Astrocyte of the cerebellum (primary cell): ENCODE results near the gene ADNP2.
"Not testable (repeated sequence)": the region's sequence is repeated elsewhere in the genome, so short reads cannot be mapped to it uniquely, and the experiment has no call there.

Experiments
- DNase-seq: peaks from one replicate; pipeline ENCODE4 v3.0.0-alpha.2; 2011; ENCODE audit warnings: low read depth
- H3K4me3 ChIP-seq: 2 replicates; pipeline ENCODE4 v1.5.1; 2011; ENCODE audit warnings: mild to moderate bottlenecking, low read depth, low read length, moderate library complexity
- in situ Hi-C: cut with HindIII; loops from 2 replicates; pipeline ENCODE4 v1.10.0; 2017; ENCODE audit warnings: low sequenced_read_pairs
- TF ChIP-seq, protein P1 (sequence below): IDR thresholded peaks from 2 replicates; pipeline ENCODE4 v1.5.1; 2012; ENCODE audit warnings: low read length, low read depth, moderate library complexity, mild to moderate bottlenecking; ENCODE audit errors: missing control alignments

The ADNP2 gene

GRCh38 chr18:80157708-80158343 lies 48.8 kb downstream of the ADNP2 start:
- H3K4me3 ChIP-seq = no peak overlapping the region
- TF ChIP-seq, protein P1, sequence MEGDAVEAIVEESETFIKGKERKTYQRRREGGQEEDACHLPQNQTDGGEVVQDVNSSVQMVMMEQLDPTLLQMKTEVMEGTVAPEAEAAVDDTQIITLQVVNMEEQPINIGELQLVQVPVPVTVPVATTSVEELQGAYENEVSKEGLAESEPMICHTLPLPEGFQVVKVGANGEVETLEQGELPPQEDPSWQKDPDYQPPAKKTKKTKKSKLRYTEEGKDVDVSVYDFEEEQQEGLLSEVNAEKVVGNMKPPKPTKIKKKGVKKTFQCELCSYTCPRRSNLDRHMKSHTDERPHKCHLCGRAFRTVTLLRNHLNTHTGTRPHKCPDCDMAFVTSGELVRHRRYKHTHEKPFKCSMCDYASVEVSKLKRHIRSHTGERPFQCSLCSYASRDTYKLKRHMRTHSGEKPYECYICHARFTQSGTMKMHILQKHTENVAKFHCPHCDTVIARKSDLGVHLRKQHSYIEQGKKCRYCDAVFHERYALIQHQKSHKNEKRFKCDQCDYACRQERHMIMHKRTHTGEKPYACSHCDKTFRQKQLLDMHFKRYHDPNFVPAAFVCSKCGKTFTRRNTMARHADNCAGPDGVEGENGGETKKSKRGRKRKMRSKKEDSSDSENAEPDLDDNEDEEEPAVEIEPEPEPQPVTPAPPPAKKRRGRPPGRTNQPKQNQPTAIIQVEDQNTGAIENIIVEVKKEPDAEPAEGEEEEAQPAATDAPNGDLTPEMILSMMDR = peak; percentile 99
- in situ Hi-C loops = loop anchor here (5.0 kb wide), 1 partner anchor 79 kb away; no protein-coding TSS in a partner anchor
- DNase-seq = peak; percentile 76

DNA sequence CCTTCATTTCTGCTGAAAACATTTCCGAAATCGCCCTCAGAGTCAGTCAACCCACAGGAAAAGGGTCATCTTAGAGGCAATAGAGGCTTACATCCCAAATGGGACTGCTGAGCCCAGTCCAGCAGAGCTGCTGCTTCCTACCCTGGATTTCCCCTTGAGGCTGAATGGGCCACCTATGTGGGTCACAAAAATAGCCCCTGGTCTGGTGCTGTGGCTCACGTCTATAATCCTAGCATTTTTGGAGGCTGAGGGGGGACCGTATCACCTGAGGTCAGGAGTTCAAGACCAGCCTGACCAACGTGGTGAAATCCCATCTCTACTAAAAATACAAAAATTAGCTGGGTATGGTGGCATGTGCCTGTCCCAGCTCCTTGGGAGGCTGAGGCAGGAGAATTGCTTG lies 49.3 kb downstream of the ADNP2 start:
- in situ Hi-C loops = loop anchor here (5.0 kb wide), 1 partner anchor 79 kb away; no protein-coding TSS in a partner anchor
- TF ChIP-seq, protein P1 = no peak
- DNase-seq = no peak
- no peak overlapping the region for H3K4me3 ChIP-seq

DNA sequence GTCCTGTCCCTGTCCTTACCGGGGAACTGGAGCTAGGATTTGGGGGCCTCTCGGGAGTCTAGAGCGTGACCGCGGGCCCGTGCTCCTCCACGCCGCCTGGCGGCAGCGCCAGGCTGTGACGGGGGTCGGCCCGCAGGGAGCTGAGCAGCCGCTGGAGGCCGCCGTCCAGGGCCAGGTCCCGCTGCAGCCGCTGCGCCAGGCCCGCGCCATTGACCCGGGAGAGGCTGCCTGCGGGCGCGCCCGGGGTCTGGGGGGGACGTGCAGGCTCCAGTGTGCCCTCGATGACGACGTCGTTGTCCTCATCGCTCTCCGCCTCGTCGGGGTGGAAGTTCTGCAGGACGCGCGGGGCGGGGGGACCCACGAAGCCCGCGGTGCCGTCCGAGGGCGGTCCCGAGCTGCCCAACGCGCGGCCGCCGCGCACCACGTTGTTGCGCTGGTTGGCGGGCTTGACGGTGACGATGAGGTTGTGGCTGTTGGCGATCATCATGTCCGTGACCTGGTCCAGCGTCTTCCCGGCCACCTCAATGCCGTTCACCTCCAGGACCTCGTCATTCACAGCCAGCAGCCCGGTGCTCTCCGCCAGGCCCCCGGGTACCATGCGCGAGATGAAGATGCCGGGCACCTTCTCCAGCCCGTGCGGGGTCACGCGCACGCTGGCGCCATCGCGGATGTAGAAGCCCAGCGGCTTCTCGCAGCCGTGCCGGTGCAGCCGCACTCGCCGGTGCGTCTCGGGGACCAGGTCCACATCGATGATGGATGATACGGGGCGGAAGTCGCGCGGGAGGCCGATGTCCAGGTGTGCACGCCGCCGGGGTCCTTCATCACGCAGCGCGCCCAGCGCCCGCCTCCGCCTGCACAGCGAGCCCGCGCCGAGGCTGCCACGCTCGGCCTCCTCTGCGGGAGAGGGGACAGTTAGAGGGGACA lies 50.9 kb downstream of the ADNP2 start:
- no peak overlapping the region for H3K4me3 ChIP-seq
- in situ Hi-C loops = loop anchor here (5.0 kb wide), 1 partner anchor 77 kb away; no protein-coding TSS in a partner anchor
- TF ChIP-seq, protein P1 = peak; percentile 45
- no peak for DNase-seq

DNA sequence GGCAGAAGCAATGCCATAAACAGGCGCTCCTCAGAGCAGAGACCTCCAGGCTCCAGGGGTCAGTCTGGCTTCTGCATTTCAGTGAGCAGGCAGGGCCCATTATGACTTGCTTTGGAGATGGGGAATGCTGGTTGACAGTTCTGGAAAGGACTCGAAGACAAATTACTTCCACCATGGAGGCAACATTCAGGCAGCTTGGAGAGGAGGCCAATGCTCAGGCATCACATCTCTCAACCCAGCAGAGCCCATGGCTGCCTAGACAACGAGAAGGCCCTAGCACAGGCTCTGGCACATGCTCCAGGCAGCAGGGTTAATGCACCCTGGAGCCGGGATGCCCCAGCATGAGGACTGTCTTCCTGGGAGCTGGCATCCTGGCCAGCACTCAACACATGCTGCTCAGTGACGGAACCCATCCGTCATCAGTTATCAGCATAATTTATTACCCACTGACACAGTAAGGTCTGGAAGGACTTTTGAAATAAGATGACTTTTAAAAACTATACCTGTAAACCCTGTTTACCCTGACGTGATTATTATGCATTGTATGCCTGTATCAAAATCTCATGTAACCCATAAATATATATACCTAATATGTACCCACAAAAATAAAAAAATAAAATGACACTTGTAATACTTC lies 52.8 kb downstream of the ADNP2 start:
- H3K4me3 ChIP-seq = no peak overlapping the region
- in situ Hi-C loops = no loop called here
- TF ChIP-seq, protein P1 = no peak
- DNase-seq = no peak

DNA sequence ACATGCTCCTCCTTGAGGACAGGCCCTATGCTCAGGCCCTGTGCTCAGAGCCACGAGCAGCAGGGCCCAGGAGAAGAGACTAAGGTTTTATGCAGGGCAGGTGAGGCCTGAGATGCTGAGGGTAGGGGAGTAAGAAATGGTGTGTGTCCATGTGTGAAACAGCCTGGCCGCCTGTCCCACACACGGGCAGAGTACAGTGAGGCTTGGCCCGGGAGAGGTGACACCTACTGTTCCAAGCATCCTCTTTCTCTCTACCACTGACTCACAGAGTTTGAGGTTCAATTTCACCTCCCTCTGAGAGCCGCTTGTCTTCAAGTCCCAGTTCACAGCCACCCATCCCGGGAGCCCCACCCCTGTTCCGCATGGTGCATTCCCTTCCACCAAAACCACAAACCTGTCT lies 54.1 kb downstream of the ADNP2 start:
- H3K4me3 ChIP-seq = no peak overlapping the region
- TF ChIP-seq, protein P1 = no peak
- DNase-seq = no peak
- in situ Hi-C loops = no loop called here

DNA sequence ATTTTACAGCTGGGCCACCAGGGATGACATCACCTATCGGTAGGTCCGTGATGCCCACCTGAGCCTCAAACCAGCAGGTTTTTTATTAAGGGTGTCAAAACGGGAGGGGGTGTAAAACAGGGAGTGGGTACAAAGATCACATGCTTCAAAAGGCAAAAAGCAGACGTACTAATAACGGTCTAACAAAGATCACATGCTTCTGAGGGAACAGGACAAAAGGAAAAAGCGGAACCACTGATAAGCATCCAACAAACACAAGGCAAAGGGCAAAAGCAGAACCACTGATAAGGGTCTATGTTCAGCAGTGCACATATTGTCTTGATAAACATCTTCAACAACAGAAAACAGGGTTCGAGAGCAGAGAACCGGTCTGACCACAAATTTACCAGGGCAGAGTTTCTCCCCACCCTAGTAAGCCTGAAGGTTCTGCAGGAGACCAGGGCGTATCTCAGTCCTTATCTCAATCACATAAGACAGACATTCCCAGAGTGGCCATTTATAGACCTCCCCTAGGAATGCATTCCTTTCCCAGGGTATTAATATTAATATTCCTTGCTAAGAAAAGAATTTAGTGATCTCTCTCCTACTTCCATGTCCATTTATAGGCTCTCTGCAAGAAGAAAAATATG lies 55.8 kb downstream of the ADNP2 start:
- in situ Hi-C loops, DNase-seq, H3K4me3 ChIP-seq: not testable (repeated sequence)
